HTR-8/SVneo (cell line): ENCODE data around the gene UQCRFS1.
"Not testable (repeated sequence)": the region's sequence is repeated elsewhere in the genome, so short reads cannot be mapped to it uniquely, and the experiment has no call there.

Experiments used
- DNase-seq: peaks from one replicate; pipeline ENCODE4 v3.0.0; 2011; ENCODE audit warnings: low spot score, mixed read lengths; ENCODE audit not compliant: insufficient read length
- FAIRE-seq: peaks from 2 replicates; lab custom pipeline; 2011; peaks lifted over from hg19 to GRCh38; lab: Jason Lieb, UNC

The UQCRFS1 gene

GRCh38 chr19:29212648-29213573 lies at the start of gene UQCRFS1:
Gene UQCRFS1, minus strand, starts transcription at chr19:29213151. Its CDS starts 33 bp downstream, at chr19:29213118.
- FAIRE-seq (peak; percentile 94), DNase-seq (peak; percentile 95)

GRCh38 chr19:29262085-29262484 lies 49.1 kb upstream of the UQCRFS1 start:
- DNase-seq: no peak
- no peak for FAIRE-seq

GRCh38 chr19:29260477-29261317 lies 47.7 kb upstream of the UQCRFS1 start:
- DNase-seq: no peak
- no peak for FAIRE-seq

- FAIRE-seq (no peak), DNase-seq (no peak)
These were observed 46.9 kb upstream of the UQCRFS1 start for GRCh38 chr19:29259867-29260281.

- FAIRE-seq (no peak), DNase-seq (no peak)
These were observed 46.2 kb upstream of the UQCRFS1 start for GRCh38 chr19:29259153-29259552.

GRCh38 chr19:29256516-29256915 lies 43.6 kb upstream of the UQCRFS1 start:
- DNase-seq: no peak
- FAIRE-seq: no peak

GRCh38 chr19:29255912-29256311 lies 43.0 kb upstream of the UQCRFS1 start:
- DNase-seq (no peak), FAIRE-seq (no peak)

GRCh38 chr19:29255006-29255405 lies 42.1 kb upstream of the UQCRFS1 start:
- no peak for DNase-seq
- FAIRE-seq: no peak

- not testable (repeated sequence) for DNase-seq, FAIRE-seq
These were observed 36.8 kb upstream of the UQCRFS1 start for GRCh38 chr19:29249798-29250197.

GRCh38 chr19:29248332-29248844 lies 35.4 kb upstream of the UQCRFS1 start:
- FAIRE-seq: no peak

GRCh38 chr19:29247872-29248271 lies 34.9 kb upstream of the UQCRFS1 start:
- DNase-seq (no peak), FAIRE-seq (no peak)

More at GRCh38 chr19:29248332-29248844, 35.4 kb upstream of the UQCRFS1 start:
- no peak for DNase-seq

- no peak for FAIRE-seq
- no peak for DNase-seq
These were observed 34.5 kb upstream of the UQCRFS1 start for GRCh38 chr19:29247471-29247870.

- no peak for FAIRE-seq
- DNase-seq: no peak
These were observed 34.1 kb upstream of the UQCRFS1 start for GRCh38 chr19:29247051-29247450.

GRCh38 chr19:29245215-29245614 lies 32.3 kb upstream of the UQCRFS1 start:
- no peak for FAIRE-seq
- DNase-seq: no peak

GRCh38 chr19:29241324-29241723 lies 28.4 kb upstream of the UQCRFS1 start:
- DNase-seq (no peak), FAIRE-seq (no peak)

GRCh38 chr19:29239213-29239776 lies 26.3 kb upstream of the UQCRFS1 start:
- DNase-seq (no peak), FAIRE-seq (no peak)

- FAIRE-seq (no peak), DNase-seq (no peak)
These were observed 20.6 kb upstream of the UQCRFS1 start for GRCh38 chr19:29233591-29233990.

- no peak for FAIRE-seq
These were observed 19.4 kb upstream of the UQCRFS1 start for GRCh38 chr19:29232315-29232852.

GRCh38 chr19:29231306-29231705 lies 18.4 kb upstream of the UQCRFS1 start:
- not testable (repeated sequence) for FAIRE-seq, DNase-seq

More at GRCh38 chr19:29232315-29232852, 19.4 kb upstream of the UQCRFS1 start:
- DNase-seq: no peak

- DNase-seq (no peak), FAIRE-seq (no peak)
These were observed 4.7 kb upstream of the UQCRFS1 start for GRCh38 chr19:29217616-29218015.
